Measurements from ENCODE around the gene TSHZ1.

The TSHZ1 gene

DNA sequence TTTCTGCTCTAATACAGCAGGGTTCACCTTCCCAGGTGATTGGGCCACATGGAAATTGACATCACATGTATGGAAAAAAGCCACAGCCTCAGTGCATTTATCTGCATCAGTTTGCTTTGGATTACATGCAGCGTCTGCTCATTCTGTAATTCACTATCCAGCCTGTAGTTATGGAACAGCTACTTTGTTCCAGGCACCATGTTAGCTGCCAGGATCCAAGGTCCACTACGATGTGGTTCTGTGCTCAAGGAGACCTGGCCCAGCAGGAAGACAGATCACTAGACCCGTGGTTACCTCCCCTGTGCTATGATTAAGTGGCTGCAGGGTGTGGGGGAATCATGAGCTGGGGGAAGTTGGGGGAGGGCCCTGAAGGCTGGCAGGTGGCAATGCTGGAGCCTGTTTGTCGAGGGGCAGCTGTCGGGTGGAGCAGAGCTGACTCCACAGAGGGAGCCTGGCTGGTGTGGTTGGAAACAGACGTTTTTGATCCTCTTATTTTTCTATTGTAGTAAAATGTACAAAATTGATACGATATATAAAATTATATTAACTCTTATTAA, 58.6 kb downstream of the TSHZ1 start:
- no peak for DNase-seq (ENCODE audit: low read depth)

DNA sequence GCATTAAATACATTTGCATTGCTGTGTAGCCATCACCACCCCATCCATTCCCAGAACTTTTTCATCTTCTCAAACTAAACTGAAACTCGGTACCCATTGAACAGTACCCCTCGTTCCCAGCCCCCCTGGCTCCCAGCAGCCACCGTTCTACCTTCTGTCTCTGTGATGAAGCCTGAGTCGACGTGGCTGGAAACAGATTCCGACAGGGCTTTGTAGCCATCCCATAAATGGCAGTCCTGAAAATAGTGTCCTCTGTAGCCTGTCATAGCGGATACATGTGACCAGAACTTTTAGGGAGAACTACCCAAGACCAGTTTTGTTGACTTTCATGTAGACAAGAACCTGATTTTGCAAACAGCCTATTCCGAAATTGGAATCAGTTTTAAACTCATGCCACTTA, 59.1 kb downstream of the TSHZ1 start:
- no peak for DNase-seq (ENCODE audit: low read depth)

DNA sequence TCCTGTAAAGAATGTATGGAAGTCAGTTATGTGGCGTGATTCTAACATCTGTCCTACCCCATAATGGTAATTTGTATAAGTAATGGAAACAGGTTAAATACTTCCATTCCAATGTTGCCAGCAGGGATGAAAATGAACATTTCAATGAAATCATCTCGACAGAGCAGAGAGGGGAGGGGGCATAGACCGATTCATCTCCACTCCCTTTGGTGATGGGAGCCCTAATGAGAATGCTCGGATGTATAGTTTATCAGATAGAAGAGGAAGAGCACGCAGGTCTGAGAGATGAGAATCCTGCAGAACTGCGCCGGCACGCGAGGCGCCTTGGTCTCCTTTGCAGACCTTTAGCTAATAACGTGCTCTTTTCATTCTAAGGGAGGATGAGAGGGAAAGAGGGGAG, 61.4 kb downstream of the TSHZ1 start:
- DNase-seq (ENCODE audit: low read depth): no peak

DNA sequence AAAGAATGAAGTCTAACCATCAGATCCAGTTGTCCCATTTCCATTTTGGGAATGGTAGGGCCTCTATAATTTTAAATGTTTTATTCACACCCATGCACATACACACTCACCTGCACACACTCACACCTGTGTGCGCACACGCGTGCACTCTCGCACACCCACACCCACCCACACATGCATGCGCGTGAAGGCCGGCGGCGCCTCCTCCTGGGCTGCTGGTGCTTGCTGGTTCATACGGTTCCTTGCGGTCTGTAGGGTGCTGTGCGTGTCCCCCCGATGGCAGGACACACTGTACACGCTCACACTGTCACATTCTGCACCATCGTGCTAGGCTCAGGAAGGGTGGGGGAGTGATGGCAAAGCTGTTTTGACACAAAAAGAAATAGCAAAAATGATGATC, 63.2 kb downstream of the TSHZ1 start:
- no peak for DNase-seq (ENCODE audit: low read depth)

DNA sequence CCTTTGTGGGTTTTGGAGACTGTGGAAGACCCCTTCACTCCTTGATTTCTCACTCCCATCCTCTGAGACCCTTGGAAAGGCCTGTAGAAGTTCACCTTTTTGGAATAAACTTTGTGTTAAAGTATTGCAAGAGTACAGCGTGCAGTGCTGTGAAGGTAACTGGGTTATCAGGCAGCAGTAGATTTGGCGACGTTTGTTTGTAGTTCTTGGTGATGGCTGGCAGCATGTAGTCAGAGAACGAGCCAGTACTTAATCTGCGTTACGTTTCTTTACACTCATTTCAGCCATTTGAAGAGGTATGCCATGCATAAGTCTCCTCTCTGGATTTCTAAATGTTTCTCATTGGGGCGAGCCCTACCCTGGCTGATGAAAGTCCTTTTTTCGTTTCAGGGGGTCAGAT, 64.6 kb downstream of the TSHZ1 start:
- DNase-seq (ENCODE audit: low read depth): no peak

DNA sequence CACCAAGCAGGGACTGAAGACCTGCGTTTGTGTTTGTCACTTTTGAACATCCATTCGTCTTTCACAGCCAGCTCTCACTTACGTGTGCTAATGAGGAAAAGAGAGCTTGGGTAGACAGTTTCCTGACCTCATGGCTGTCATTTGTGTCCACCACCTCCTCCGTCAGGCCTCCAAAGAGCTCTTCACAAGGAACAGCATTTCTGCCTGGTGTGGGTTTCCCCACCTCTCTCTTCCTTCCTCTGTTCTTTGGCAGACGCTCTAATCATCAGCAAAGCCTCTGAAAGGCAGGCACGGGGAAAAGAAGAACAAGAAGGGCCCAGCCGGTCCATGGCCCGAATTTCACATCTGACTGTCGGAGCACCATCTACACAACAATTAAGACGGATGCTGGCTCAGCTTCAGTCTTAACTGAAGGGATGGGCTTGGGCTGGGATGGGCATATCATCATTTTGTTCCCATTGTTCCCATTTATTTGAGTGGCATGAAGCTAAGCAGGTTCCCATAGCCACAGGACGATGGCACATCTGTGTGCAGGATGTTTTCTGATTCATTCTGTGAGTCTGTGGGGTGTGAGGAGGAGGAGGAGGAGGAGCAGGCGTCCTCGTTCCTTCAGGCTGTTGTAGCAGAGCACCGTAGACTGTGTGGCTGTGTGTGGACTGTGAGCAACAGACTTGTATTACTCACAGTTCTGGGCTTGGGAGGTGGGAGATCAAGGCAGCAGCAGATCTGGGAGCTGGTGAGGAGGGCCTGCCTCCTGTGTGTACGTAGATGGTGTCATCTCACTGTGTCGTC, 66.4 kb downstream of the TSHZ1 start:
- no peak for DNase-seq (ENCODE audit: low read depth)

DNA sequence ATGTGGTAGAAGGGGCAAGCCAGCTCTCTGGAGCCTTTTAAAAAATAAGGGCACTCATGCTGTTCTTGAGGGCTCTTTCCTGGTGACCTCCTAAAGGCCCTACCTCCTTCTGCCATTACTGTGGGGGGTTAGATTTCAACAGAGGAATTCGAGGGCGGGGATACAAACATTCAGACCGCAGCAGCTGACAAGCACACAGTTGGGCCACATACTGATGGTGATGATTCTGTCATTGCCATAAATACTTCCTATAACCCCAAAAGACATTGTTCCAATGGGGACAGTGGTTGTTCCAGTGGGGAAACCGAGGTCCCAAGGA, 67.0 kb downstream of the TSHZ1 start:
- DNase-seq (ENCODE audit: low read depth): no peak

DNA sequence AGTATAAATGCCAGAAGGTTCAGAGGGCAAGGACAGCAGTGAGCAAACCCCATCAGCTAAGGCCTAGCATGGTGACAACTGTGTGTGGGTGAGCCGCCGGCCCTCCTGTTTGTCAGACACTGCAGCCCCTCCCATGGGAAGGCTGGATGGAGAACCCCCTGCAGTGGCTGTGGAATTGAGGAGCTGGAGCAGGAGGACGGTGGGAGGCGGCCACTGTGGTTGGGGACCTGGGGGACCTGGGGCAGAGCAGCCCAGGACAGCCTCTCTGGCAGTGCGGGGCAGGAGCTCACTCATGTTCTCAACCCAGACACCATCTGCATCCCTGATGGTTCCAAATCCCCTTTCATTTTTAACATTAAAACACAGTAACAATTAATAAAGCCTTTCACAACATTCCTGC, 68.8 kb downstream of the TSHZ1 start:
- no peak for DNase-seq (ENCODE audit: low read depth)

DNA sequence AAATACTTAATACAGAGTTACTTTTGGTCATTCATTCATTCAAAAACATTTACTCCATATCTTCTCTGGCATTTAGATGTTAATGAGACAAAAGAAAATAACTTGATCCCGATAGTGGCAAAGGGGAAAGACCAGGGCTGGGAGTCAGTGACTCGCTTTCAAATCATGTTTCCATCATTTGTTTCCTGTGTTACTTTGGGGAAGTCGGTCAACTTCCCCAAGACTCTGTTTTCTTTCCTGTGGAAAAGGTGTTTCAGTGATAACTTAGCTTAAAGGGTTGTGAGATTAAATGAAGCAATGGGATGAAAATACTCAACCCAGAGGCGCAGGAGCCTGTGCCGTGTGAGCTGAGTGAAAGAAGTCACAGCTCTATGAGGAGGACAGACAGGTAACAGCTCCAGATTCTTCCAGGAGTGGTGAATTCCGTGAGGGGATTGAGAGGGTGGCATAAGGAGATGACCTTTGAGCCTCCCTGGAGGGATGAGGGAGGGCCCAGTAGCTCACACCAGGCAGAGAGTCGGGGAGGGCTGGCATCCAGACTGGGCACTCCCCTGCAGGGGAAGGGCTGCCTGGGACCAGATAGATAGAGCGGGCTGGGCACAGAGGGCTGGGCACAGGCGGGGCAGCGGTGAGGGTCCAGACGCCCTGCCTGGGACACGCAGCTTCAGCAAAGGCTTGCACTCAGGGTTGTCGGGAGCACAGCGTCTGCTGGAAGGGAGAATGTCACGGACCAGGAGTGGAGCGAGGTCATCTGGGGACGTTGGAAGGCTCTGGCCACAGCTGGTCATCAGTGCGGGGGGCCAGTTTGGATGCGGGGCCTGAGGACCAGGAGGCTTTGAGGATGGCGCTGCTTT, 70.1 kb downstream of the TSHZ1 start:
- no peak for DNase-seq (ENCODE audit: low read depth)

DNA sequence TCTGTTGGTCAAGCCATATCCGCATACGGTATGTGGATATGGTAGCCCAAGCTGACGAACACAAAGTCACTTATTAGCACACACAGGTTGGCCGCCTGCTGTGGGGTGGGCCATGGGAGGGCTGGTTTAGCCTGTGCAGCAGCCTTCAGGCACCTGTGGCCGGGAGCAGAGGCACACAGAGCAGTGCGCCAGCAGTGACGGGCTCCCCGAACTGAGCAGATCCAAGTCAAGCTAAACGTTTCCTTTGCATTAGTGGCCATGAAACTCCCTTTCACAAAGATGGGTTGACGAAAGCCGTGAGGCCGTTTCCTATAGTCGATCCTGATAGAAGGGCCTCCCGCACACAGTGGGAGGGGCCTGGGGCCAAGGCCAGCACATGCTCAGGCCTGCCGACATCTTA, 72.1 kb downstream of the TSHZ1 start:
- DNase-seq (ENCODE audit: low read depth): no peak

DNA sequence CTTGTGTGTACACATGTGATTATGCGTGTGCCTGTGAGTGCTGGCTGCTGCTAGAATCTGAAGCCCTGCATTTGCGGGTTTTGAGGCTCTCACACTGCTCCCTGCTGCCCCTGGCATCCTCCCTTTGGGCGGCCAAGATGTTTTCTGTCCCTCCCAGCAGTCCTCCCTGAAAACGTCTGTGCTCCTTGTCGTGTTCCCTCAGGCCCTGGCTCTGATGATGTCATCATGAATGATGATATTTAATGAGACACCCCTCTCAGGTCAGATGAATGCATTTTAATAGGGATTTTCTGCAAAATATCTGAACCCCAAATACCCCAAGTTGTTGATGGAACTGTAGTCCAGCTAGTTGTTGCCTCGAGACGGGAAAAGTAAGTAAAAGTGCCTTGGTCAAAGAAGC, 73.1 kb downstream of the TSHZ1 start:
- DNase-seq (ENCODE audit: low read depth): no peak

DNA sequence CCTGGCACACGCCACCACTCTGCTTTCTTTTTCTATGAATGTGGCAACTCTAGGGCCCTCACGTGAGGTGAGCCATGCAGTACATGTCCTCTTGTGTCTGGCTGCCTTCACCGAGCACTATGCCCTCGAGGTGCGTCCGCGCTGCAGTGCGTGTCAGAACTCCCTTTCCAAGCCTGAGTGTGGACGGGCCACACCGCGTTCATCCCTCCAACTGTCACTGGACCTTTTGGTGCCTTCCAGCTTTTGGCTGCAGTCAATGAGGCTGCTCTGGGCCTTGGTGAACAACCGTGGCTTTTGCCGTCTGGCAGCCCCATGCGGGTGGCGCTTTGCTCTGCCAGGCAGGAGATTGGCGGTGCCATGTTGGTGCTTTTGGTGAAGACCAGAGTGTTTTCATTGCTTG, 74.0 kb downstream of the TSHZ1 start:
- no peak for DNase-seq (ENCODE audit: low read depth)

DNA sequence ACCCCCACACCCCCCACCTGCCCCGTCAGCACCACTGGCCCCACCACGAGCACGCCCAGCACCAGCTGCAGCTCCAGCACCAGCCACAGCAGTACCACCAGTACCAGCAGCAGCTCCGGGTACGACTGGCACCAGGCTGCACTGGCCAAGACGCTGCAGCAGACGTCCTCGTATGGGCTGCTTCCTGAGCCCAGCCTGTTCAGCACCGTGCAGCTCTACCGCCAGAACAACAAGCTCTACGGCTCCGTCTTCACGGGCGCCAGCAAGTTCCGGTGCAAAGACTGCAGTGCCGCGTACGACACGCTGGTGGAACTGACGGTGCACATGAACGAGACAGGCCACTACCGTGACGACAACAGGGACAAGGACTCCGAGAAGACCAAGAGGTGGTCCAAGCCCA, 75.3 kb downstream of the TSHZ1 start:
- DNase-seq (ENCODE audit: low read depth): no peak

DNA sequence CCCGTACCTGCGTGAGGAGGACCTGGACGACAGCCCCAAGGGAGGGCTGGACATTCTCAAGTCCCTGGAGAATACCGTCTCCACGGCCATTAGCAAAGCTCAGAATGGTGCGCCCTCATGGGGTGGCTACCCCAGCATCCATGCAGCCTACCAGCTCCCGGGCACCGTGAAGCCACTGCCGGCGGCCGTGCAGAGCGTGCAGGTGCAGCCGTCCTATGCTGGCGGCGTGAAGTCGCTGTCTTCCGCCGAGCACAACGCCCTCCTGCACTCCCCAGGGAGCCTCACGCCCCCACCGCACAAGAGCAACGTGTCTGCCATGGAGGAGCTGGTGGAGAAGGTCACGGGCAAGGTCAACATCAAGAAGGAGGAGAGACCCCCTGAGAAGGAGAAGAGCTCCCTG, 76.4 kb downstream of the TSHZ1 start:
- DNase-seq (ENCODE audit: low read depth): no peak

DNA sequence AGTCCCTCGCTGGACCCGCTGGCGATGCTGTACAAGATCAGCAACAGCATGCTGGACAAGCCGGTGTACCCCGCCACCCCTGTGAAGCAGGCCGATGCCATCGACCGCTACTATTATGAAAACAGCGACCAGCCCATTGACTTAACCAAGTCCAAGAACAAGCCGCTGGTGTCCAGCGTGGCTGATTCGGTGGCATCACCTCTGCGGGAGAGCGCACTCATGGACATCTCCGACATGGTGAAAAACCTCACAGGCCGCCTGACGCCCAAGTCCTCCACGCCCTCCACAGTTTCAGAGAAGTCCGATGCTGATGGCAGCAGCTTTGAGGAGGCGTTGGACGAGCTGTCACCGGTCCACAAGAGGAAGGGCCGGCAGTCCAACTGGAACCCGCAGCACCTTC, 77.1 kb downstream of the TSHZ1 start:
- no peak for DNase-seq (ENCODE audit: low read depth)

DNA sequence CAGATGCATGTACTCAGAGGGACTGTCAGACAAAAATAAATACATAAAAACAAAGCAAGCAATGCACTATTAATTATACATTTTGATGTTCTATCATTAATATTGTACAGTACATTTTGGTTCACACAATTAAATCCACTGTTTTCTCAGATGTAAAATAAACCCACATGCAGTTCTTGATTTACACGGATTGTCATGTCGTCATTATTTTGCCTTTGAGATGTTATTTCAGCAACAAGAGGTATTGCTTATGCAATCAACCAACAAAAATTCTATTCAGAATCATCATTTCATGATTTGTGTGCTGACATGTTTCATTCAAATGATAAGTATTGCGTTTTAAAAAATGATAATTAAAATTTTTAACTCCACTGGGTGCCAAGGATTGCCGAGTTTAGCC, 79.2 kb downstream of the TSHZ1 start:
- no peak for DNase-seq (ENCODE audit: low read depth)

DNA sequence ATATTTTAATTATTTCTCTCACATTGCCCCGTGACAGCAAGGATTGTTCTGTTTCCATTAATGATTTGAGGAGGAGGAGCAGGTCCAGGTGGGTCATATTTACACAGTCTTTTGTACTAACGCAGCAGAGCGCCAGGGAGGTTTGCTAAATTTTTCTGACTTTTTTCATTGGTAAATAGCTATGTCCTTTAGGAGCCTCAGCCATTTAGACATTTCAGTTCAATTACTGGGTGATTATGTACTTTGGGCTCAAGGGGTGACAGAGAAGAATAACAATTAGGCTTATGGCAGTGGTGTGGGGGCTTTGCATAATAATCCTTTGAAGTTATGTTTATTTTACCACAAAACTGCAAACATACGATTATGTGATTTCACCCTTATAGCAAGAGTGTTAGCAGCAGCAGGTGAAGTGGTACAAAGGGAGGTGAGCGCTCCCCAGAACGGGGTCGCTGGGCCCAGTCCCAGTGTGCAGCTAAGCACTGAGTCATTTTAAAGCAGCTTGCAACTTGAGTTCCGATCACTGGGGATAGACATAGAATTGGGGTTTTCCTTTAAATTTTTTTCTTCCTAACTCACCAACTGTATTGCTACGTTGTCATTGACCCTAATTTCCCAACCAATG, 80.3 kb downstream of the TSHZ1 start:
- DNase-seq (ENCODE audit: low read depth): no peak

DNA sequence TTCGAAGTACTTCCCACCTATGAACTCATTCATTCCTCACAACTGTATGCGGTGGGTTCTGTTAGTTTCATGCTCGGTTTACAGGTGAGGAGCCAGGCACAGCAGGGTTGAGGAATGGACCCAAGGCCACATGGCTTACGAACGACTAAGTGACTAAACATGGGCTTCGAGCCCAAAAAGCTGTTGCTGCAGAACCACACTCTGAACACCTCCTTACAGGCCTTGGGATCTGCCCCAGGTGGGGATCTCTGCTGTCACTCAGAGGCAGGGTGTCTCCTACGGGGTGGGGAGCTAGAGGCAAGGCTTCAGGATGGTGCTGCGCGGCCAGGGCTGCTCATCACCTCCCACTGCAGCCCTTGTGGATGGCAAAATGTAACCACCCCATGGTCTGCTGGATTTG, 80.9 kb downstream of the TSHZ1 start:
- DNase-seq (ENCODE audit: low read depth): no peak

DNA sequence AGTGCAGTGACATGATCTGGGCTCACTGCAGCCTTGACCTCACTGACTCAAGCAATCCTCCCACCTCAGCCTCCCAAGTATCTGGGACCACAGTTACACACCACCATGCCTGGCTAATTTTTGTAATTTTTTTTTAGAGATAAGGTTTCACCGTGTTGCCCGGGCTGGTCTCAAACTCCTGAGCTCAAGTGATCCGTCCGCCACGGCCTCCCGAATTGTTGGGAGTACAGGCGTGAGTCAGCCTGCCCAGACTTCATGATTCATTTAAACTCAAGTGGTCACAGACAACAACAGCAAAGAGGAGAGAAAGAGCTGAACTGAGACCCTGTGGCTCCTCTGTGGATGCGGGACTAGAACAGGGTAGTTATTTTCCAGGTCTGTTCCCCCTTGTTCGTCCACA, 83.0 kb downstream of the TSHZ1 start:
- DNase-seq (ENCODE audit: low read depth): no peak

DNA sequence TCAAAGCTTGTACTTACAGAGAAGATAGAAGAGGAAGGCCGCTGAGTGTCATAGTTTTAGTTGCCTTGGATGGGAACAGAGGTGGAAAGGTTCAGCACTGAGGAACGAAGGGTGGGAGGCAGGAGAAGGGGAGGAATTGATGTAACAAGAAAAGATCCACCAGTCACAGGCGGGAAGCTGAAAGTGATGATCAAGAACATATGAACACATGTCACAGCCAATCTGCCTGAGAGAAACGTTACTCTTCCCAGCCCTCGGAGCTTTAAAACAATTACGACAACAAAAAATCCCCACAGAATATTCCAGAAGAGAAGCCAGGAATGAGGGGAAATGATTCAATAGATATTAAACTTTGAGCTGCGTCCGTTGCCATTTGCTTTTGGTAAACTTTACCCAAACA, 87.1 kb downstream of the TSHZ1 start:
- no peak for DNase-seq (ENCODE audit: low read depth)

DNA sequence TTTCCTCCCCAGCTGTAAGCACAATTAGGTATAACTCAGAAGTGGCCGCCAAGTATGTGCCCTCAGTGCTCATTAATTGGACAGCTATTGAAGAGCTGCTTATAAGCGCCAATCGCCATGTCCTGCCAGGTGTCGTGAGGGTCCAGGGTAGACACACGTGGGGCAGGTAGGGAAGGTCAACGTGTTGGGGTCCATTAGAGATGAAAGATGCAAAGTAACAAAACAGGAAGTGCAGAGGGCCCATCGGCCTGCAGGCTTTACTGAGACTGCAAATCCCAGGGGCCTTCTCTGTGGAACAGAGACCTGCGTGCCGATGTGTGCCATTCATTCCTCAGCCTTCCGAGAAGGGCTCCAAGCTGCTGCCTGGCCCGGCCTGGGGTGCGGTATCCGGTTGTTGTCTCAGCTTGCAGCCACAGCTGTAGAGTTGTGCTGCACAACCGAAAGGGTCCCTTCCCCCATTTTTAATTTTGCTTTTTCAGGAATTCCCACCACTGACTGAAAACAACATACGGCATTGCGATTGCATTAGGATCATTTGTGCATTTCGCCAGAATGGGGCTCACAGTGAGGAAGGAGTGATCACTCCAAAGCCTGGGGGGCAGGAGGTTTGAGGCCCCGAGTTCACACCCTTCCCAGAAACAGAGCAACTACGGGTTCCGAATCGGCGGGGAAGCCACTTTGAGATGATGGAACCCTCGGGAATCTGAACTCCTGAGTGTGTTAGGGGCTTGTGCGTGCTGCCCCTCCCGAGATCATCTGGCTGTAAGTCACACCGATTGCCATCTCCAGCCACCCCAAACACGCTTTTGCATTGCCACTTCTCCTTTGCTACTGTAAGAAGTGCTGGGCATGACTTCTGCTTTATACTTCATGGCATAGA, 94.3 kb downstream of the TSHZ1 start:
- DNase-seq (ENCODE audit: low read depth): no peak

DNA sequence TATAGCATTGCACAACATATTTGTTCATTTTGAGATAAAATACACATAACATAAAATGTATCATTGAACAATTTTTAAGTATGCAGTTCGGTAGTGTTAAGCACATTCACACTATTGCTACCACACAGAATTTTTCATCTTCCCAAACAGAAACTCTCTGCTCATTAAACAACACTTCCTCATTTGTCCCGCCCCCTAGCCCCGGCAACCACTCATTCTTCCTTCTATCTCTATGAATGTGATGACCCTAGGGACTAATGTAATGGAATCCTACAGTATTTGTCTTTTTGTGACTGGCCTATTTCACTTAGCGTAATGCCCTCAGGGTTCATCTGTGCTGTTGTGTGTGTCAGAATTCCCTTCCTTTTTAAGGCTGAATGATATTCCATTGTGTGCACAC, 95.4 kb downstream of the TSHZ1 start:
- DNase-seq (ENCODE audit: low read depth): no peak
